ENCODE data around the gene SMAD4. TPM values are rescaled to one million over a fixed set of nuclear protein-coding genes. Genes with fewer than 3 reads are reported as not detected.

The SMAD4 gene
- total and polyA plus RNA-seq, 2 of the 13 experiments (the other 11 are each of a cell fraction or from before 2014, with no cell fraction given), result 70.2 to 72.0 TPM

DNA sequence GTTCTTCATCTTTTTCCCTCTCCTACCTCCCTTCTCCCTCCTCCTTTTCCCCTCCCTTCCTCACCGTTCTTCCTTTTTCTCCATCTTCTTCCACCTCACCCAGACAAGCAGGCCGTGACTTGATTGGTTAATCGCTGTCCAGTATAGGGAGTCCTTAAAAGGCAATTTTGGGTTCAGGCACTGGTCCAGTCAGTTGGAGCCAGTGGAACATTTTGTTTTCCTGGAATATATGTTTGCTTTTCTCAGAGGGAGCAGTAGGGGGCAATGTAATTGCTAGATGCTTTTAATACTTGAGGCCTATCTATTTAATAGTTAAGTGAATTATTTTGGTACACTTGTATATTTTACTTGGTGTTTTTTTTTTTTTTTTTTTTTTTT, 47.2 kb upstream of the SMAD4 start:
- H2AFZ ChIP-seq (ENCODE audit: low read length), result no peak overlapping the region
- ATAC-seq, result no peak
- FAIRE-seq, result no peak
- TF ChIP-seq FOXM1 (CRISPR knock-in tag; IDR thresholded peaks at IDR 0.05), result no peak
- TF ChIP-seq ZNF3 (CRISPR knock-in tag; IDR thresholded peaks at IDR 0.05), result no peak
- TF ChIP-seq ZNF260 (CRISPR knock-in tag; IDR thresholded peaks at IDR 0.05; ENCODE audit: borderline replicate concordance, low read depth), result no peak
- TF ChIP-seq ZNF446 (CRISPR knock-in tag; IDR thresholded peaks at IDR 0.05), result no peak
- no peak for TF ChIP-seq ESRRA (CRISPR knock-in tag; IDR thresholded peaks at IDR 0.05; ENCODE audit: low read depth)
- no peak for TF ChIP-seq ZNF816 (CRISPR knock-in tag; IDR thresholded peaks at IDR 0.05; ENCODE audit: borderline replicate concordance)
- TF ChIP-seq, protein P1, sequence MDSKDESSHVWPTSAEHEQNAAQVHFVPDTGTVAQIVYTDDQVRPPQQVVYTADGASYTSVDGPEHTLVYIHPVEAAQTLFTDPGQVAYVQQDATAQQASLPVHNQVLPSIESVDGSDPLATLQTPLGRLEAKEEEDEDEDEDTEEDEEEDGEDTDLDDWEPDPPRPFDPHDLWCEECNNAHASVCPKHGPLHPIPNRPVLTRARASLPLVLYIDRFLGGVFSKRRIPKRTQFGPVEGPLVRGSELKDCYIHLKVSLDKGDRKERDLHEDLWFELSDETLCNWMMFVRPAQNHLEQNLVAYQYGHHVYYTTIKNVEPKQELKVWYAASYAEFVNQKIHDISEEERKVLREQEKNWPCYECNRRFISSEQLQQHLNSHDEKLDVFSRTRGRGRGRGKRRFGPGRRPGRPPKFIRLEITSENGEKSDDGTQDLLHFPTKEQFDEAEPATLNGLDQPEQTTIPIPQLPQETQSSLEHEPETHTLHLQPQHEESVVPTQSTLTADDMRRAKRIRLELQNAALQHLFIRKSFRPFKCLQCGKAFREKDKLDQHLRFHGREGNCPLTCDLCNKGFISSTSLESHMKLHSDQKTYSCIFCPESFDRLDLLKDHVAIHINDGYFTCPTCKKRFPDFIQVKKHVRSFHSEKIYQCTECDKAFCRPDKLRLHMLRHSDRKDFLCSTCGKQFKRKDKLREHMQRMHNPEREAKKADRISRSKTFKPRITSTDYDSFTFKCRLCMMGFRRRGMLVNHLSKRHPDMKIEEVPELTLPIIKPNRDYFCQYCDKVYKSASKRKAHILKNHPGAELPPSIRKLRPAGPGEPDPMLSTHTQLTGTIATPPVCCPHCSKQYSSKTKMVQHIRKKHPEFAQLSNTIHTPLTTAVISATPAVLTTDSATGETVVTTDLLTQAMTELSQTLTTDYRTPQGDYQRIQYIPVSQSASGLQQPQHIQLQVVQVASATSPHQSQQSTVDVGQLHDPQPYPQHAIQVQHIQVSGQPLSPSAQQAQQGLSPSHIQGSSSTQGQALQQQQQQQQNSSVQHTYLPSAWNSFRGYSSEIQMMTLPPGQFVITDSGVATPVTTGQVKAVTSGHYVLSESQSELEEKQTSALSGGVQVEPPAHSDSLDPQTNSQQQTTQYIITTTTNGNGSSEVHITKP (CRISPR knock-in tag; IDR thresholded peaks at IDR 0.05; ENCODE audit: low read depth), result no peak
- TF ChIP-seq RFX3 (CRISPR knock-in tag; IDR thresholded peaks at IDR 0.05), result no peak
- no peak for TF ChIP-seq ZNF619 (CRISPR knock-in tag; IDR thresholded peaks at IDR 0.05)
- no peak for TF ChIP-seq IKZF1 (IDR thresholded peaks at IDR 0.05)
- TF ChIP-seq ZKSCAN1 (IDR thresholded peaks at IDR 0.05; ENCODE audit: low read length), result no peak
- TF ChIP-seq ZSCAN9 (CRISPR knock-in tag; IDR thresholded peaks at IDR 0.05; ENCODE audit: borderline replicate concordance), result no peak
- TF ChIP-seq, protein P2, sequence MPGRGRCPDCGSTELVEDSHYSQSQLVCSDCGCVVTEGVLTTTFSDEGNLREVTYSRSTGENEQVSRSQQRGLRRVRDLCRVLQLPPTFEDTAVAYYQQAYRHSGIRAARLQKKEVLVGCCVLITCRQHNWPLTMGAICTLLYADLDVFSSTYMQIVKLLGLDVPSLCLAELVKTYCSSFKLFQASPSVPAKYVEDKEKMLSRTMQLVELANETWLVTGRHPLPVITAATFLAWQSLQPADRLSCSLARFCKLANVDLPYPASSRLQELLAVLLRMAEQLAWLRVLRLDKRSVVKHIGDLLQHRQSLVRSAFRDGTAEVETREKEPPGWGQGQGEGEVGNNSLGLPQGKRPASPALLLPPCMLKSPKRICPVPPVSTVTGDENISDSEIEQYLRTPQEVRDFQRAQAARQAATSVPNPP (CRISPR knock-in tag; IDR thresholded peaks at IDR 0.05), result no peak
- TF ChIP-seq EHMT2 (IDR thresholded peaks at IDR 0.05; ENCODE audit: borderline replicate concordance, low read depth, low read length), result no peak
- TF ChIP-seq SOX13 (IDR thresholded peaks at IDR 0.05), result no peak
- no peak for TF ChIP-seq SOX13 (CRISPR knock-in tag; conservative IDR thresholded peaks at IDR 0.05 in 1 of 2, IDR thresholded peaks at IDR 0.05 in 1 of 2)
- TF ChIP-seq FOXJ3 (CRISPR knock-in tag; IDR thresholded peaks at IDR 0.05; ENCODE audit: borderline replicate concordance), result no peak
- H3K27me3 ChIP-seq (ENCODE audit: control insufficient read depth in 1 of 2, insufficient read depth in 2 of 2, low read length in 2 of 2), result no peaks in the 10 kb centered on the region
- H3K4me2 ChIP-seq (ENCODE audit: low read depth, low read length), result no peak overlapping the region
- 82% methylated on average over 3 of the region's 3 CpGs for WGBS (ENCODE audit: low lambda C conversion rate)
- intact Hi-C loops (cut with micrococcal nuclease; ENCODE audit: unreplicated experiment) (no loop called here), in situ Hi-C loops (cut with HindIII; ENCODE audit: extremely low pct_ligation_motif_present, low pct_unique_long_range_greater_than_20kb) (no loop called here)
- no peaks in the 10 kb centered on the region for H3K4me1 ChIP-seq (ENCODE audit: insufficient read depth, low read length)
- peaks cover 0 to 1% of the 10 kb centered on the region in 2 experiments; a peak in 1 of 5 replicates for H3K36me3 ChIP-seq (replicated peaks in 1 of 2; ENCODE audit: control insufficient read depth in 1 of 2, insufficient read depth in 2 of 2, low read length in 2 of 2)
- no peaks in the 10 kb centered on the region for H4K20me1 ChIP-seq (ENCODE audit: insufficient read depth, low read length)
- H3K4me3 ChIP-seq (replicated peaks in 1 of 3; ENCODE audit: insufficient read depth in 1 of 3, low read depth in 2 of 3, low read length in 3 of 3), result no peak overlapping the region
- no peaks in the 10 kb centered on the region for H3K79me2 ChIP-seq (ENCODE audit: insufficient read depth, low read length)
- CTCF ChIA-PET (ENCODE audit: low intra/inter-chr PET ratio, low total read pairs), result no interaction called here
- POLR2A ChIA-PET, result no interaction called here
- BruUV-seq (replicated peaks), result no TSS peak
- H3K9me3 ChIP-seq (ENCODE audit: low read length), result no peaks in the 10 kb centered on the region
- DNase-seq (ENCODE audit: low spot score), result no peak
- no peak overlapping the region for H3K9ac ChIP-seq (ENCODE audit: insufficient read depth, low read depth, low read length)
- H3K27ac ChIP-seq (ENCODE audit: extremely low read length, insufficient read depth, low read length), result no peak overlapping the region
